HCT116 (cell line): ENCODE data around the gene LYPD3. TPM values are rescaled to one million over a fixed set of nuclear protein-coding genes. Genes with fewer than 3 reads are reported as not detected.
"Not testable (repeated sequence)": the region's sequence is repeated elsewhere in the genome, so short reads cannot be mapped to it uniquely, and the experiment has no call there.

ENCODE experiments used
- ATAC-seq: fragments of 200-7000 bp; cut with Tn5 transposase; 2 replicates; pipeline ENCODE4 v1.9.1; 2020; ENCODE audit warnings: mild to moderate bottlenecking, moderate library complexity
- BruUV-seq: library from RNA; stranded (reverse); fragments of 400-500 nt; replicated peaks from 2 replicates; lab custom pipeline; 2021; lab: Mats Ljungman, UMichigan
- CTCF ChIA-PET: fragments of 300-600 bp; sonication (Branson Sonifier 250); formaldehyde crosslinking; loops from one replicate; lab custom pipeline; 2021; ENCODE audit warnings: antibody characterized with exemption; lab: Charles Lee
- POLR2A ChIA-PET: fragments of 300-600, 350-600 bp; sonication (Branson Sonifier 250); formaldehyde crosslinking; loops from one replicate; lab custom pipeline; 2021; ENCODE audit warnings: antibody characterized with exemption; lab: Charles Lee
- RAD21 ChIA-PET, 2 experiments: fragments of 300-600 bp; sonication (Branson Sonifier 250); formaldehyde crosslinking; loops; one replicate each; lab custom pipeline; 2023; ENCODE audit warnings: low total read pairs in 2 of 2; ENCODE audit not compliant: uncharacterized antibody in 2 of 2, unreplicated experiment in 2 of 2, low non-redundant PET in 1 of 2; lab: Charles Lee
- DNase-seq: peaks from one replicate; pipeline ENCODE4 v3.0.0-alpha.2; 2010; ENCODE audit warnings: low read depth, low spot score
- H2AFZ ChIP-seq: fragments of 200-600 bp; shearing (Covaris generic), sonication (generic); 2 replicates; pipeline ENCODE4 v1.6.1; 2017; ENCODE audit warnings: low read depth, mixed run types, mixed read lengths, antibody characterized with exemption, low read length; ENCODE audit not compliant: poor library complexity, severe bottlenecking
- H3K27ac ChIP-seq: 2 replicates; pipeline ENCODE4 v1.5.1; 2012; ENCODE audit warnings: low read depth, low read length
- H3K27me3 ChIP-seq: fragments of 200-600 bp; sonication (generic); 2 replicates; pipeline ENCODE4 v1.6.1; 2016; ENCODE audit warnings: mixed run types, low read length, mixed read lengths; ENCODE audit not compliant: insufficient read depth
- H3K36me3 ChIP-seq, 2 experiments: fragments of 200-500 bp in 1 of 2; fragments of 200-600 bp in 1 of 2; sonication (Bioruptor generic) in 1 of 2; sonication (generic) in 1 of 2; 2 replicates each; pipeline versions ENCODE4 v1.5.1 to v1.6.1; 2014 to 2016; ENCODE audit warnings: low read length in 2 of 2, inconsistent platforms in 1 of 2, mixed read lengths in 1 of 2, mixed run types in 1 of 2; ENCODE audit not compliant: insufficient read depth in 2 of 2, control insufficient read depth in 1 of 2
- H3K4me1 ChIP-seq, 2 experiments: fragments of 200-600 bp in 1 of 2; sonication (generic) in 1 of 2; 2 replicates each; pipeline versions ENCODE4 v1.5.1 to v1.6.1; 2012 to 2017; ENCODE audit warnings: low read length in 2 of 2, inconsistent platforms in 1 of 2, mild to moderate bottlenecking in 1 of 2, mixed read lengths in 1 of 2, mixed run types in 1 of 2, moderate library complexity in 1 of 2; ENCODE audit not compliant: insufficient read depth in 2 of 2, control insufficient read depth in 1 of 2
- H3K4me2 ChIP-seq: fragments of 200-600 bp; sonication (generic); 2 replicates; pipeline ENCODE4 v1.6.1; 2017; ENCODE audit warnings: mixed run types, low read length, mixed read lengths
- H3K4me3 ChIP-seq, 2 experiments: fragments of 200-600 bp in 1 of 2; sonication (generic) in 1 of 2; replicated peaks in 1 of 2; 2 replicates each; pipeline ENCODE4 v1.5.1; 2011 to 2016; ENCODE audit warnings: low read length in 2 of 2, control low read depth in 1 of 2, low read depth in 1 of 2, mild to moderate bottlenecking in 1 of 2, mixed read lengths in 1 of 2, mixed run types in 1 of 2
- H3K79me2 ChIP-seq: fragments of 200-600 bp; sonication (generic); 2 replicates; pipeline ENCODE4 v1.6.1; 2017; ENCODE audit warnings: mild to moderate bottlenecking, mixed run types, low read length, moderate library complexity, mixed read lengths; ENCODE audit not compliant: insufficient read depth
- H3K9ac ChIP-seq: fragments of 200-600 bp; sonication (generic); 2 replicates; pipeline ENCODE4 v1.6.1; 2016; ENCODE audit warnings: low read length, mixed read lengths
- H3K9me2 ChIP-seq: fragments of 200-600 bp; sonication (generic), shearing (Covaris generic); 2 replicates; pipeline ENCODE4 v1.6.1; 2017; ENCODE audit warnings: mixed run types, mild to moderate bottlenecking, moderate library complexity; ENCODE audit not compliant: insufficient read depth
- H3K9me3 ChIP-seq, 2 experiments: fragments of 200-500 bp in 1 of 2; fragments of 200-600 bp in 1 of 2; sonication (Bioruptor generic) in 1 of 2; sonication (generic) in 1 of 2; 2 replicates each; pipeline ENCODE4 v1.6.1; 2014 to 2017; ENCODE audit warnings: low read length in 2 of 2, mixed read lengths in 2 of 2, inconsistent platforms in 1 of 2, low read depth in 1 of 2, mild to moderate bottlenecking in 1 of 2, mixed run types in 1 of 2, moderate library complexity in 1 of 2; ENCODE audit not compliant: control insufficient read depth in 1 of 2, insufficient read depth in 1 of 2
- H4K20me1 ChIP-seq: fragments of 200-600 bp; sonication (generic), shearing (Covaris generic); 2 replicates; pipeline ENCODE4 v1.6.1; 2017; ENCODE audit warnings: mixed run types, mild to moderate bottlenecking, moderate library complexity; ENCODE audit not compliant: insufficient read depth
- CBX3 ChIP-seq: IDR thresholded peaks from 2 replicates; pipeline ENCODE4 v1.6.1; 2012; ENCODE audit warnings: low read depth
- EGR1 ChIP-seq: IDR thresholded peaks from 2 replicates; pipeline ENCODE4 v1.6.1; 2012; ENCODE audit warnings: low read depth
- ELF1 ChIP-seq: IDR thresholded peaks from 2 replicates; pipeline ENCODE4 v1.6.1; 2012; ENCODE audit warnings: low read depth, borderline replicate concordance
- EZH2phosphoT487 ChIP-seq: fragments of 200-600 bp; IDR thresholded peaks from 2 replicates; pipeline ENCODE4 v1.6.1; 2018; ENCODE audit warnings: antibody characterized with exemption, borderline replicate concordance
- POLR2A ChIP-seq: IDR thresholded peaks from 2 replicates; pipeline ENCODE4 v1.7.0; 2011; ENCODE audit warnings: borderline replicate concordance; ENCODE audit not compliant: insufficient read depth, insufficient read length; ENCODE audit errors: extremely low read depth
- POLR2AphosphoS5 ChIP-seq: IDR thresholded peaks from 2 replicates; pipeline ENCODE4 v1.6.1; 2011; ENCODE audit warnings: mild to moderate bottlenecking, low read depth, low read length, moderate library complexity
- RAD21 ChIP-seq: IDR thresholded peaks from 2 replicates; pipeline ENCODE4 v1.6.1; 2012; ENCODE audit warnings: low read depth, mild to moderate bottlenecking
- REST ChIP-seq: IDR thresholded peaks from 2 replicates; pipeline ENCODE4 v1.6.1; 2012; ENCODE audit warnings: low read depth
- SRF ChIP-seq: IDR thresholded peaks from 2 replicates; pipeline ENCODE4 v1.6.1; 2012; ENCODE audit warnings: low read depth
- TCF7L2 ChIP-seq: IDR thresholded peaks from 2 replicates; pipeline ENCODE4 v1.7.0; 2011; ENCODE audit warnings: borderline replicate concordance, inconsistent platforms; ENCODE audit not compliant: insufficient read depth, insufficient read length; ENCODE audit errors: extremely low read depth
- ZBTB33 ChIP-seq: IDR thresholded peaks from 2 replicates; pipeline ENCODE4 v1.6.1; 2011; ENCODE audit warnings: mild to moderate bottlenecking, low read length, moderate library complexity; ENCODE audit not compliant: insufficient replicate concordance; ENCODE audit errors: extremely low read depth
- ZFX ChIP-seq: fragments of 450-650 bp; IDR thresholded peaks from 2 replicates; pipeline ENCODE4 v1.6.1; 2017
- ZNF274 ChIP-seq: fragments of 200-500 bp; sonication (Bioruptor generic); IDR thresholded peaks from 2 replicates; pipeline ENCODE4 v1.6.1; 2014; ENCODE audit warnings: mild to moderate bottlenecking, low read depth, low read length, inconsistent platforms
- intact Hi-C: fragments of 100-400 bp; cut with micrococcal nuclease; formaldehyde crosslinking; loops from 2 replicates; pipeline ENCODE4 v1.10.0; 2022
- total RNA-seq: library from RNA; stranded (reverse); gene quantifications from one replicate; pipeline ENCODE4 v1.2.1, GENCODE V29; 2021; ENCODE audit not compliant: unreplicated experiment

The LYPD3 gene
- total RNA-seq, 1 experiment from 2014 or later: 3.6 TPM

- H2AFZ ChIP-seq, H3K27ac ChIP-seq, H3K9me2 ChIP-seq, H3K4me2 ChIP-seq, H4K20me1 ChIP-seq, H3K9me3 ChIP-seq, DNase-seq, POLR2A ChIA-PET, BruUV-seq, H3K79me2 ChIP-seq, H3K36me3 ChIP-seq, H3K27me3 ChIP-seq, RAD21 ChIA-PET, H3K4me3 ChIP-seq, H3K9ac ChIP-seq, ATAC-seq: not testable (repeated sequence)
- peaks cover 0 to 22% of the 10 kb centered on the region in 2 experiments; a peak in 2 of 4 replicates for H3K4me1 ChIP-seq
- intact Hi-C loops: loop anchor here (10.0 kb wide), 1 partner anchor 508 kb away; no protein-coding TSS in a partner anchor
- CTCF ChIA-PET: interaction anchor here (1.4 kb wide), 1 partner anchor 118 kb away, joined by 3 read pairs; no protein-coding TSS in a partner anchor
These were observed 28.1 kb downstream of the LYPD3 start for GRCh38 chr19:43437284-43437683.

GRCh38 chr19:43435775-43436174 lies 29.6 kb downstream of the LYPD3 start:
- Histone ChIP-seq H3K9ac (no peak overlapping the region), H3K9me3 (no peaks in the 10 kb centered on the region; a peak in 1 of 4 replicates), H4K20me1 (no peaks in the 10 kb centered on the region), H3K27me3 (no peaks in the 10 kb centered on the region), H2AFZ (no peak overlapping the region), H3K79me2 (no peaks in the 10 kb centered on the region), H3K9me2 (no peaks in the 10 kb centered on the region), H3K4me3 (no peak overlapping the region), H3K4me1 (peaks cover 0 to 24% of the 10 kb centered on the region in 2 experiments; a peak in 2 of 4 replicates), H3K4me2 (no peak overlapping the region), H3K36me3 (no peaks in the 10 kb centered on the region), H3K27ac (no peak overlapping the region)
- ChIA-PET RAD21 (no interaction called here), CTCF (interaction anchor here (0.7 kb wide), 1 partner anchor 11 kb away, joined by 3 read pairs; no protein-coding TSS in a partner anchor), POLR2A (no interaction called here)
- intact Hi-C loops: loop anchor here (10.0 kb wide), 1 partner anchor 509 kb away; no protein-coding TSS in a partner anchor
- ATAC-seq (no peak), DNase-seq (no peak)
- BruUV-seq: no TSS peak
- TF ChIP-seq POLR2A (no peak), REST (no peak), TCF7L2 (no peak), EZH2phosphoT487 (no peak), POLR2AphosphoS5 (no peak), CBX3 (no peak), ELF1 (no peak), EGR1 (no peak), ZBTB33 (no peak), SRF (no peak), RAD21 (no peak), ZFX (no peak), ZNF274 (no peak)
